HCT116 (cell line): ENCODE results near the gene ZNF330. TPM values are rescaled to one million over a fixed set of nuclear protein-coding genes. Genes with fewer than 3 reads are reported as not detected.

ENCODE experiments used
- ATAC-seq: fragments of 200-7000 bp; cut with Tn5 transposase; 2 replicates; pipeline ENCODE4 v1.9.1; 2020; ENCODE audit warnings: mild to moderate bottlenecking, moderate library complexity
- BruUV-seq: library from RNA; stranded (reverse); fragments of 400-500 nt; replicated peaks from 2 replicates; lab custom pipeline; 2021; lab: Mats Ljungman, UMichigan
- CTCF ChIA-PET: fragments of 300-600 bp; sonication (Branson Sonifier 250); formaldehyde crosslinking; loops from one replicate; lab custom pipeline; 2021; ENCODE audit warnings: antibody characterized with exemption; lab: Charles Lee
- POLR2A ChIA-PET: fragments of 300-600, 350-600 bp; sonication (Branson Sonifier 250); formaldehyde crosslinking; loops from one replicate; lab custom pipeline; 2021; ENCODE audit warnings: antibody characterized with exemption; lab: Charles Lee
- RAD21 ChIA-PET, 2 experiments: fragments of 300-600 bp; sonication (Branson Sonifier 250); formaldehyde crosslinking; loops; one replicate each; lab custom pipeline; 2023; ENCODE audit warnings: low total read pairs in 2 of 2; ENCODE audit not compliant: uncharacterized antibody in 2 of 2, unreplicated experiment in 2 of 2, low non-redundant PET in 1 of 2; lab: Charles Lee
- DNase-seq: peaks from one replicate; pipeline ENCODE4 v3.0.0-alpha.2; 2010; ENCODE audit warnings: low read depth, low spot score
- H2AFZ ChIP-seq: fragments of 200-600 bp; shearing (Covaris generic), sonication (generic); 2 replicates; pipeline ENCODE4 v1.6.1; 2017; ENCODE audit warnings: low read depth, mixed run types, mixed read lengths, antibody characterized with exemption, low read length; ENCODE audit not compliant: poor library complexity, severe bottlenecking
- H3K27ac ChIP-seq: 2 replicates; pipeline ENCODE4 v1.5.1; 2012; ENCODE audit warnings: low read depth, low read length
- H3K27me3 ChIP-seq: fragments of 200-600 bp; sonication (generic); 2 replicates; pipeline ENCODE4 v1.6.1; 2016; ENCODE audit warnings: mixed run types, low read length, mixed read lengths; ENCODE audit not compliant: insufficient read depth
- H3K36me3 ChIP-seq, 2 experiments: fragments of 200-500 bp in 1 of 2; fragments of 200-600 bp in 1 of 2; sonication (Bioruptor generic) in 1 of 2; sonication (generic) in 1 of 2; 2 replicates each; pipeline versions ENCODE4 v1.5.1 to v1.6.1; 2014 to 2016; ENCODE audit warnings: low read length in 2 of 2, inconsistent platforms in 1 of 2, mixed read lengths in 1 of 2, mixed run types in 1 of 2; ENCODE audit not compliant: insufficient read depth in 2 of 2, control insufficient read depth in 1 of 2
- H3K4me1 ChIP-seq, 2 experiments: fragments of 200-600 bp in 1 of 2; sonication (generic) in 1 of 2; 2 replicates each; pipeline versions ENCODE4 v1.5.1 to v1.6.1; 2012 to 2017; ENCODE audit warnings: low read length in 2 of 2, inconsistent platforms in 1 of 2, mild to moderate bottlenecking in 1 of 2, mixed read lengths in 1 of 2, mixed run types in 1 of 2, moderate library complexity in 1 of 2; ENCODE audit not compliant: insufficient read depth in 2 of 2, control insufficient read depth in 1 of 2
- H3K4me2 ChIP-seq: fragments of 200-600 bp; sonication (generic); 2 replicates; pipeline ENCODE4 v1.6.1; 2017; ENCODE audit warnings: mixed run types, low read length, mixed read lengths
- H3K4me3 ChIP-seq, 2 experiments: fragments of 200-600 bp in 1 of 2; sonication (generic) in 1 of 2; replicated peaks in 1 of 2; 2 replicates each; pipeline ENCODE4 v1.5.1; 2011 to 2016; ENCODE audit warnings: low read length in 2 of 2, control low read depth in 1 of 2, low read depth in 1 of 2, mild to moderate bottlenecking in 1 of 2, mixed read lengths in 1 of 2, mixed run types in 1 of 2
- H3K79me2 ChIP-seq: fragments of 200-600 bp; sonication (generic); 2 replicates; pipeline ENCODE4 v1.6.1; 2017; ENCODE audit warnings: mild to moderate bottlenecking, mixed run types, low read length, moderate library complexity, mixed read lengths; ENCODE audit not compliant: insufficient read depth
- H3K9ac ChIP-seq: fragments of 200-600 bp; sonication (generic); 2 replicates; pipeline ENCODE4 v1.6.1; 2016; ENCODE audit warnings: low read length, mixed read lengths
- H3K9me2 ChIP-seq: fragments of 200-600 bp; sonication (generic), shearing (Covaris generic); 2 replicates; pipeline ENCODE4 v1.6.1; 2017; ENCODE audit warnings: mixed run types, mild to moderate bottlenecking, moderate library complexity; ENCODE audit not compliant: insufficient read depth
- H3K9me3 ChIP-seq, 2 experiments: fragments of 200-500 bp in 1 of 2; fragments of 200-600 bp in 1 of 2; sonication (Bioruptor generic) in 1 of 2; sonication (generic) in 1 of 2; 2 replicates each; pipeline ENCODE4 v1.6.1; 2014 to 2017; ENCODE audit warnings: low read length in 2 of 2, mixed read lengths in 2 of 2, inconsistent platforms in 1 of 2, low read depth in 1 of 2, mild to moderate bottlenecking in 1 of 2, mixed run types in 1 of 2, moderate library complexity in 1 of 2; ENCODE audit not compliant: control insufficient read depth in 1 of 2, insufficient read depth in 1 of 2
- H4K20me1 ChIP-seq: fragments of 200-600 bp; sonication (generic), shearing (Covaris generic); 2 replicates; pipeline ENCODE4 v1.6.1; 2017; ENCODE audit warnings: mixed run types, mild to moderate bottlenecking, moderate library complexity; ENCODE audit not compliant: insufficient read depth
- ATF3 ChIP-seq: IDR thresholded peaks from 2 replicates; pipeline ENCODE4 v1.6.1; 2012
- CEBPB ChIP-seq: IDR thresholded peaks from 2 replicates; pipeline ENCODE4 v1.6.1; 2012; ENCODE audit warnings: low read depth
- EGR1 ChIP-seq: IDR thresholded peaks from 2 replicates; pipeline ENCODE4 v1.6.1; 2012; ENCODE audit warnings: low read depth
- ELF1 ChIP-seq: IDR thresholded peaks from 2 replicates; pipeline ENCODE4 v1.6.1; 2012; ENCODE audit warnings: low read depth, borderline replicate concordance
- EZH2 ChIP-seq: fragments of 200-600 bp; sonication (generic); IDR thresholded peaks from 2 replicates; pipeline ENCODE4 v1.6.1; 2017; ENCODE audit warnings: antibody characterized with exemption, mixed run types
- JUND ChIP-seq: IDR thresholded peaks from 2 replicates; pipeline ENCODE4 v1.6.1; 2012
- MAX ChIP-seq: IDR thresholded peaks from 2 replicates; pipeline ENCODE4 v1.6.1; 2012
- POLR2AphosphoS5 ChIP-seq: IDR thresholded peaks from 2 replicates; pipeline ENCODE4 v1.6.1; 2011; ENCODE audit warnings: mild to moderate bottlenecking, low read depth, low read length, moderate library complexity
- SIN3A ChIP-seq: IDR thresholded peaks from 2 replicates; pipeline ENCODE4 v1.6.1; 2012; ENCODE audit warnings: low read depth
- SRF ChIP-seq: IDR thresholded peaks from 2 replicates; pipeline ENCODE4 v1.6.1; 2012; ENCODE audit warnings: low read depth
- TCF7L2 ChIP-seq: IDR thresholded peaks from 2 replicates; pipeline ENCODE4 v1.7.0; 2011; ENCODE audit warnings: borderline replicate concordance, inconsistent platforms; ENCODE audit not compliant: insufficient read depth, insufficient read length; ENCODE audit errors: extremely low read depth
- YY1 ChIP-seq: IDR thresholded peaks from 2 replicates; pipeline ENCODE4 v1.6.1; 2011; ENCODE audit warnings: low read length, low read depth, moderate library complexity, mild to moderate bottlenecking; ENCODE audit not compliant: insufficient replicate concordance; ENCODE audit errors: extremely low read depth
- ZBTB33 ChIP-seq: IDR thresholded peaks from 2 replicates; pipeline ENCODE4 v1.6.1; 2011; ENCODE audit warnings: mild to moderate bottlenecking, low read length, moderate library complexity; ENCODE audit not compliant: insufficient replicate concordance; ENCODE audit errors: extremely low read depth
- ZFX ChIP-seq: fragments of 450-650 bp; IDR thresholded peaks from 2 replicates; pipeline ENCODE4 v1.6.1; 2017
- intact Hi-C: fragments of 100-400 bp; cut with micrococcal nuclease; formaldehyde crosslinking; loops from 2 replicates; pipeline ENCODE4 v1.10.0; 2022
- total RNA-seq: library from RNA; stranded (reverse); gene quantifications from one replicate; pipeline ENCODE4 v1.2.1, GENCODE V29; 2021; ENCODE audit not compliant: unreplicated experiment
- TF ChIP-seq, protein P1 (sequence below): IDR thresholded peaks from 2 replicates; pipeline ENCODE4 v1.6.1; 2012; ENCODE audit warnings: low read depth

The ZNF330 gene
- total RNA-seq, 1 experiment from 2014 or later: 49.1 TPM

DNA sequence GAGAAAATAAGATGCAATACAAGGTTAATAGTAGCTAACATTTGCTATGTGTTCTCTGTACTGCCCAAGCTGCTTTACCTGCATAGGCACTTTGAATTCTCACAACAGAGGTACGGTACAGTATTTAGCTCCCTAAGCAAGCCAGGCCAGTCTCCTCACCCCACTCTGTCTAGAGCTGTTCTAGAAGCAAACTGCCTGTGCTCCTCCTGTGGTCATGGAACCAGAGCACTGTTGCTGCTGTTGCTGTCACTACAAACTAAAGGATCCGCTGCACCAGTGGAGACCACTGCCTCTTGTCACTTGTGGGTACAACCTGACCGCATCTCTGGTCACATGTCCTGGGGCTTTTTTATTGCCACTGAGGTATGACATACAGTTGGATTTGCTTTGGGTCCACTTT lies 19.6 kb downstream of the ZNF330 start (continued):
- TF ChIP-seq, protein P1, sequence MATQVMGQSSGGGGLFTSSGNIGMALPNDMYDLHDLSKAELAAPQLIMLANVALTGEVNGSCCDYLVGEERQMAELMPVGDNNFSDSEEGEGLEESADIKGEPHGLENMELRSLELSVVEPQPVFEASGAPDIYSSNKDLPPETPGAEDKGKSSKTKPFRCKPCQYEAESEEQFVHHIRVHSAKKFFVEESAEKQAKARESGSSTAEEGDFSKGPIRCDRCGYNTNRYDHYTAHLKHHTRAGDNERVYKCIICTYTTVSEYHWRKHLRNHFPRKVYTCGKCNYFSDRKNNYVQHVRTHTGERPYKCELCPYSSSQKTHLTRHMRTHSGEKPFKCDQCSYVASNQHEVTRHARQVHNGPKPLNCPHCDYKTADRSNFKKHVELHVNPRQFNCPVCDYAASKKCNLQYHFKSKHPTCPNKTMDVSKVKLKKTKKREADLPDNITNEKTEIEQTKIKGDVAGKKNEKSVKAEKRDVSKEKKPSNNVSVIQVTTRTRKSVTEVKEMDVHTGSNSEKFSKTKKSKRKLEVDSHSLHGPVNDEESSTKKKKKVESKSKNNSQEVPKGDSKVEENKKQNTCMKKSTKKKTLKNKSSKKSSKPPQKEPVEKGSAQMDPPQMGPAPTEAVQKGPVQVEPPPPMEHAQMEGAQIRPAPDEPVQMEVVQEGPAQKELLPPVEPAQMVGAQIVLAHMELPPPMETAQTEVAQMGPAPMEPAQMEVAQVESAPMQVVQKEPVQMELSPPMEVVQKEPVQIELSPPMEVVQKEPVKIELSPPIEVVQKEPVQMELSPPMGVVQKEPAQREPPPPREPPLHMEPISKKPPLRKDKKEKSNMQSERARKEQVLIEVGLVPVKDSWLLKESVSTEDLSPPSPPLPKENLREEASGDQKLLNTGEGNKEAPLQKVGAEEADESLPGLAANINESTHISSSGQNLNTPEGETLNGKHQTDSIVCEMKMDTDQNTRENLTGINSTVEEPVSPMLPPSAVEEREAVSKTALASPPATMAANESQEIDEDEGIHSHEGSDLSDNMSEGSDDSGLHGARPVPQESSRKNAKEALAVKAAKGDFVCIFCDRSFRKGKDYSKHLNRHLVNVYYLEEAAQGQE: no peak
- TF ChIP-seq CEBPB (no peak), ZFX (no peak), SRF (no peak), YY1 (no peak), ZBTB33 (no peak), POLR2AphosphoS5 (no peak)
- TF ChIP-seq, all 23 proteins: peak for 0

DNA sequence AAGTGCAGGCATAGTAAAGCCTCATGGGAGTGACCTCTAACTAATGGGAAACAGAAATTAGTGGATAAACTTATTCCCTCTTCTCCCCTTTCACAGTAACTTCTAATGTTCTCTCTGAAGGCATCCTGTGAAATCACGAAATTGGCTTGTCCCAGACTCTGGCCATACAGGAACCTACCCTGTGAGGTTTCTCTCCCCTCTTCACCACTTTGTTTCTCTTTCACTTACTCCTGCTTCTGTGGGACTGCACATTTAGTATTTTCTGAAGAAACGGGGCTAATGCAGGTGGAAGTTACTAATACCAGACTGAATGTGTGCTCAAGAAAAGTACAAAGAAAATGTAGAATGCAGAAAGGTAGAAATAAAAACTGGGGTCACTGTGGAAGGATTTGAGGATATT lies 20.0 kb downstream of the ZNF330 start:
- ATAC-seq (no peak), DNase-seq (no peak)
- H3K9me3 ChIP-seq: no peaks in the 10 kb centered on the region
- no peaks in the 10 kb centered on the region for H3K36me3 ChIP-seq
- H3K9me2 ChIP-seq: no peaks in the 10 kb centered on the region
- no peak overlapping the region for H2AFZ ChIP-seq
- H3K79me2 ChIP-seq: no peaks in the 10 kb centered on the region
- POLR2A ChIA-PET: no interaction called here
- BruUV-seq: no TSS peak
- intact Hi-C loops: no loop called here
- H3K4me1 ChIP-seq: no peaks in the 10 kb centered on the region
- H3K27me3 ChIP-seq: no peaks in the 10 kb centered on the region
- H3K4me3 ChIP-seq: no peak overlapping the region
- no peak overlapping the region for H3K4me2 ChIP-seq
- H3K9ac ChIP-seq: no peak overlapping the region
- H4K20me1 ChIP-seq: no peaks in the 10 kb centered on the region
- CTCF ChIA-PET: no interaction called here
- RAD21 ChIA-PET: no interaction called here
- no peak overlapping the region for H3K27ac ChIP-seq
- TF ChIP-seq EZH2: no peak
- no peak for TF ChIP-seq ELF1
- TF ChIP-seq TCF7L2: no peak
- TF ChIP-seq YY1: no peak
- TF ChIP-seq MAX: no peak
- TF ChIP-seq POLR2AphosphoS5: no peak
- TF ChIP-seq EGR1: no peak
- TF ChIP-seq SIN3A: no peak
- TF ChIP-seq, protein P1: no peak
- no peak for TF ChIP-seq ATF3
- no peak for TF ChIP-seq JUND
